Measurements from ENCODE around the gene MGAT5.

MGAT5 gene

DNA sequence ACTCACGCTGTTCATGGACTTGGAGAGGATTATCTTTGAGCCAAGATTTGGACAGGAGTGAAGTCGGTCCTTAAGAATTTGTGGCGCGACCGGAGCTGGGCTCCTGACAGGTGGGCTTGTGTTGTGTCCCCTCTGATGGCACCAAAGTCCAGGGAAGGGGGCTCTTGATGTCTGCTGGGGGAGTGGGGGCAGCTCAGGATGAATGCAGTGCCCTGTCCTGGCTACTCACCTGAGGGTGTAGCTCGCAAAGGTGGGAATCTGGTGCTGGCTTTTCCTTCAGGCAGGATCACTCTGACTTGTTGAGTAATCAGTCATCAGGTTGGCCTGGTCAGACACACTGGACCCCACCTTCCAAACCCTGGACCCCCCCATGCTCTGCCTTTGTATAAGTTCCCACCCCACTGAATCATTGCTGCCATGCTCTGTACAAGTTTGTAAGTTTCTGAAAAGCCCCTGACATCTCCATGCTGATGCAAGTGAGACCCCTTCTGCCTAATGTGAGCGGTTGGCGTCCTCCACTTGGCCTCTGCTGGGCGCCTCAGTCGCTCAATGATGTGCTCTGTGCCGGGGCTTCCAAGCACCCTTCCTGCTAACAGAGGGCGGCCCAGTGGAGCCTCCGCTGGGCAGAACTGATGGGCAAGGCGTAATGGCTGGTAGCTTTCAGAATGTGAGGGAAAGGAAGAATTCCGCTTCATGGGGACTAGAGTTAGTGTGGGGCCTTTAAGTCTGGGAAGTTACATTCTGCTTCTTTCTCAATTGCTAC is 196.1 kb downstream of the MGAT5 start:
- no peak for DNase-seq (ENCODE audit: low read depth in 2 of 2)

- no peak for DNase-seq (ENCODE audit: low read depth in 2 of 2)
Observed at GRCh38 chr2:134451347-134451630, 197.4 kb downstream of the MGAT5 start.

GRCh38 chr2:134452042-134452733 is 198.3 kb downstream of the MGAT5 start:
- no peak for DNase-seq (ENCODE audit: low read depth in 2 of 2)

DNA sequence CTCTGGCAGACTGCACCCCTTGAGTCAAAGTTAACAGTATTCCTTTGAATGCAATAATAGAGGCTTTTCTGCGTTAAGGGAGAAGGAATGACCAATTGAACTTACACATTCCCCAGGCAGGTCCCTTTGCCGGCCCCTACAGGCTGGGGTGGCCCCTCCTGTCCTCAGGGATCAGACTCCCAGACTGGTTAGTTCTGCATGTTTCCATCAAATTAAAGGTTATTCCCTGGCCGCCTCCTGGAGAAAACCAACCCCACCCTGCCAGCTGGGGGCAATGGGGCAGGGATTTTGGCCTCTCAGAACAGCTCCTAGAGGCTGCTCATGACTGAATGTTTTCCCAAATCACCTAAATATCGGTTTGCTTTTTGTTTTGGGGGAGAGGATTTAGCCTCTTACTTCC is 199.6 kb downstream of the MGAT5 start:
- DNase-seq (ENCODE audit: low read depth in 2 of 2) = no peak

- no peak for DNase-seq (ENCODE audit: low read depth in 2 of 2)
Observed at GRCh38 chr2:134453973-134454372, 200.1 kb downstream of the MGAT5 start.

- no peak for DNase-seq (ENCODE audit: low read depth in 2 of 2)
Observed at GRCh38 chr2:134454426-134454825, 200.6 kb downstream of the MGAT5 start.

- DNase-seq (ENCODE audit: low read depth in 2 of 2) = no peak
Observed at GRCh38 chr2:134454931-134455330, 201.1 kb downstream of the MGAT5 start.

DNA sequence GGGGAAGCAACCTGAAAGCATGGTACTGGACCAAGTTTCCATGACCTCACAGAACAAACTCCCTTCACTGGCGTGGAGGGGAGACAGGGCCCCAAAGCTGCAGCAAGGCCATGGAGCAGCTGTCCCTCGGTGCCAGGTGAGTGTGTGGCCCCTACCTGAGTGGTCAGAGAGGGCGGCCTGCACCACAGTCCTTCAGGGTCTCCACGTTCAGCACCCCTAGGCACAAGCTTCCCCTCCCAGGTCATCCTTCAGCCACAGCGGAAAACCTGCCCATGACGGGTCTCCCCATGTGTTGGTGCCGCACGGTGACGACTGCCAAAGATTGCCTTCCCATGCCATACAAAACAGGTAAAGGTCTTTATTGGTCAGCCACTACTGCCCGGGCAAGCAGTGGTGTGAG is 201.6 kb downstream of the MGAT5 start:
- DNase-seq (ENCODE audit: low read depth in 2 of 2) = no peak

DNA sequence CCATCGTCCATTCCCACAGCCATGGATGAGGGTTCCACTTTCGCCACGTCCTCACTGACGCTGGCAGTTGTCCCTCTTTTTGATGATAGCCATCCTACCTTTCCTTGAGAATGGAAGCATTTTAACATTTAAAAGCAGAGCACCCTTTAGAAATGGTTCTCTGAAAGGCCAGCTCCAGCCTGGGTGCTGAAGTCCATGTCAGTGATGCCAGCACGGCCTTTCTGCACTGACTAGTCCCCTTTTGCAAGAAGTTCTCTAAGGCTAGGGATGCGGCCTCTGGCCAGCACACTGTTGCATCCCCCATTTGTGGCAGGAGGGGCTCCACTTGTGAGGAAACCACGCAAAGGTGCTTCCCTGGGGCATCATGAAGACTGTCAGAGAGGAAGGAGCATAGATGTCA is 203.5 kb downstream of the MGAT5 start:
- DNase-seq (ENCODE audit: low read depth in 2 of 2) = no peak

DNA sequence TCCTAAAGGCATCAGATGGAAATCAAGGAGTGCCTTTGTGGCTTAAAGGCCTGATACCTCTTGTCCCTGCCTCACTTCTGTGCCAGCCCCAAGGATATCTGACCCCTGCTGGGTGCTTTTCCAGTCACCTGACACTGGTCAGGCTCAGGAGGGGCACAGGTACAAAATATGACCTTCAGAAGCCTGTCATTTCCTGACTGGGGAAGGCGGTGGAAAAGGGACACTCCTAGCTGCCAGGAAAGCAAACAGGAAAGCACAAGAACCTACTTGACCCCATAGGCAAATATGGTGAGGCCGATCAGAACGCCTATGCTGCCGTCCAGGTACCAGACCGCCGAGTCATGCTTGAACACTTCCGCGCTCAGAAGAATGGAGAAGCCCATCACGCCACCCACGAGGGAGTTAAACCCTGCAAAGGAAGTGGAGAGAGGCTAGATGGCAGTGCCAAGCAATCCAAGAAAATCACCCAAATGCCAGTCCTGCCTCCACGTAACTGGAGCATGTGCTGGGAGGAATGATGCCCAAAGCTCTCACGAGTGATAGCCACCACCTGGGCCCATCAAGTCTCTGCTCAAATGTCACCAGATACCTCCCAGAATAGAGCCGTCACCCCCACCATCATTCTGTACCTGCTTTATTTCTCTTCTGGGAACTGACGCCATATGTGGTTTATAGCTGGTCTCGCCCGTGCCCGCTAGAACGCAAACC is 204.0 kb downstream of the MGAT5 start:
- no peak for DNase-seq (ENCODE audit: low read depth in 2 of 2)

- DNase-seq (ENCODE audit: low read depth in 2 of 2) = no peak
Observed at GRCh38 chr2:134458473-134458853, 204.6 kb downstream of the MGAT5 start.

DNA sequence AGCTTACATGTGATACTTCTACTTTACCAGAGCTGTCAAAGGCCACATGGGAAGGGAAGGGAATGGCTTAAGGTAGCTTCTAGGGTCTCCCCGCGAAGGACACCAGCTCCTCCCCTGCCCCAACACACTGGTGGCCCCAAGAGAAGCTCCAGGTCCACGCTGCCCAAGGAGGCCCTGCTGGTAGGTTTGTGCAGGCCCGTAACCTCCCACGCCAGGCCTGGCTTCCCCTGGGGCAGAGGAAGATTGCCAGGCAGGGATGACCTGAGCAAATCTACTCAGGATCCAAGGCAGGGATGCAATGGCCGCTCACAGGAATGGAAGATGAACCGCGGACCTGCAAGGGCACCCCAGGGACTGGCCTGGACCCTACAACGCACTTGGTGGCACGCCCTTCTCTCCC is 205.1 kb downstream of the MGAT5 start:
- no peak for DNase-seq (ENCODE audit: low read depth in 2 of 2)

GRCh38 chr2:134459706-134460406 is 206.0 kb downstream of the MGAT5 start:
- DNase-seq (ENCODE audit: low read depth in 2 of 2) = no peak

DNA sequence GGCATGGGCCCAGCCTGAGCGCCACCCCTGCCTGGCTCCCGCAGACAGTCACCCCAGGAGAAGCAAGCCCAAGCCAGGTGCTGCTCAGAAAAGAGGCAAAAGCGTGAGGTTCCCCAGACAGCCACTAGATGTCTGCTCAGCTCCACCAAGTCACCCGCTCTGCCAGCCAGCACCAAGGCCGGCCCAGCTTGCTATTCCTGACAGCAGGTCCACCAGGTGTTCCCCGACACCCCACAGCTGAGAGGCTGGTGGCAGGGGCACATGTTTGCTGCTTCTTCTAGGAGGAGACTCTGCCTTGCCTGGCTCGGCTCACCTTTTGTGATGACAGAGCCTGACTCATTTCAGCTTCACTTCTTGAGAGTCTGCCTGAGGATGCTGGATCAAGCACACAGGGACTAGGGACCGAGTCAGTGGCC is 206.7 kb downstream of the MGAT5 start:
- no peak for DNase-seq (ENCODE audit: low read depth in 2 of 2)

DNA sequence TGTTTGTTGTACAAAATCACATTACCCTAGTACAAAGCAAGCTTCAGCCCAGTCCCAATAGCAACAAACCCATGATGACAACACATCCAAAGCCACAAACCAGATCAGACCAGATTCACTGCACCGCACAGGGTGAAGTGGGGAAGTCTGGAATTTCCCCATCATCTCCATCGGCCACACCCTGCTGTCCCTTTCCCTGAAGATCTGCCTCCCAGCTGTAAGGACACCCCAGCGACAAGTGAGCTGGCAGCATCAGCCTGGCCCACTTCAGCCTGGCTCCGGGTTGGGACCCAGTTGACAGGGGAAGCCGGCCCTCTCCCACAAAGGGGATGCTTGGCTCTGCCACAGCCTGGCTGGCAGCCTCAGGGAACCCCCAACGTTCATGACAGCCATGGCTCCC is 207.6 kb downstream of the MGAT5 start:
- DNase-seq (ENCODE audit: low read depth in 2 of 2) = no peak

DNA sequence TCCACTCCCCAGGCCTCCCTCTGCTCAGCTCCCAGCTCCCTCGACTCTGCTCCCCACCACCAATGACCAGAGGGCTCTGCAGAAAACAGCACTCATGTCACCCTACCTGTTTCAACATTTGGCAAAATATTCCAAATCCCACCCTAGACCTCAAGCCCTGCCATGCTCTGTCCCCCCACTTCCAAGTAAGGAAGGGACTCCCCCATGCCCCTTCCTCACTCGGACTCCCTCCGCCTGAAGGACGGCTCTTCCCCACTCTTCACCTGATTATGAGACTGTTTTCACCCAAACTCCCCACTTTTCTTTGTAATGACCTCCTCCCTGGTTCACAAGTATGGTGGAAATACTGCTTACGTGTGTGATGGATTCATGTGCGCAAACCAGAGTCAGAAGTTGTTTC is 208.4 kb downstream of the MGAT5 start:
- DNase-seq (ENCODE audit: low read depth in 2 of 2) = no peak

GRCh38 chr2:134462791-134463698 is 209.2 kb downstream of the MGAT5 start:
- no peak for DNase-seq (ENCODE audit: low read depth in 2 of 2)

DNA sequence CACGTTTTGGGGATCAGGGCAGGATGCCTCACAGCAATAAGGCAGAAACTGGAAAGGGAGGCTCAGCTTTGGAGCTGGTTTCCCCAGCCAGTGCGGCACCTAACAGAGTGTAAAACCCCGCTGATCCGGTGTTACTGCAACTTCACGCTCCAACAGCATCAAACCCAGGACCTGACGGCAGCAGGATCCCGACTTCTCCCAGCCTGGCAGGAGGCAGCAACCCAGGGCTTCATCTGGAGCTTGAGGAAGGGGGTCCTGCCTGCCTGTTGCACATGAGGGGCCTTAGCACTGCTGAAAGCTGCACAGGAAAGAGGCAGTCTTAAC is 209.8 kb downstream of the MGAT5 start:
- no peak for DNase-seq (ENCODE audit: low read depth in 2 of 2)

GRCh38 chr2:134465228-134466105 is 211.6 kb downstream of the MGAT5 start:
- no peak for DNase-seq (ENCODE audit: low read depth in 2 of 2)

DNA sequence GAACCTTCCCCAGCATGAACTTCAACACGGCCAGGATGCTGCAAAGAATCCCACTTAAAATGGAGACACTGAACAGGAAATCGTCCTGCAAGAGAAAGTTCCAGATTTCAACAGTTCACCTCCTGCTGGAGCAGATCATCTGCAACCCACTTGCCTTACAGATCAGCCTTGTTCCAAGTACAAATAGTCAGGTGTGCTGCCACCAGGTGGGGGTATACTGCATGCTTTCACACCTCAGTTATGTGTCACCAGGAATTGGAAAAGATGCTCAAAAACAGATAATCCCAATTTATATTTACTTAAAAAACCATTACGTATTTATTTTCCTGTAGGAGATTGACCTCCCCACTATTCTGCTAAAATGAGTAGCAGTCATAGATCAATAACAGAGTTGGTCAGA is 212.3 kb downstream of the MGAT5 start:
- DNase-seq (ENCODE audit: low read depth in 2 of 2) = no peak

DNA sequence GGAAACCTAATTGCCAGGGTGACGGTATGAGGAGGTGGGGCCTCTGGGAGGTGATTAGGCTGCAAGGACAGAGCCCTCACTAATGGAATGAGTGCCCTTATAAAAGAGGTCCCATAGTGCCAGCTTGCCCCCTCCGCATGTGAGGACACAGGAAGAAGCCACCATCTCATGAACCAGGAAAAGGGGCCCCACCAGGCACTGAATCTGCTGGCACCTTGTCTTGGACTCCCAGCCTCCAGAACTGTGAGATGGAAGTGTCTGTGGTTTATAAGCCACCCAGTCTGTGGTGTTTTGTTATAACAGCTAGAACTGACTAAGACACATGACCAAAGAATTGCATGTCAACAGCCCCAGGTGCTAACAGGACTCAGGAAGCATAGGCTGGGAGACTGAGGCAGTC is 214.3 kb downstream of the MGAT5 start:
- DNase-seq (ENCODE audit: low read depth in 2 of 2) = no peak

All from activated CD8-positive, alpha-beta memory T cell treated with anti-CD3 and anti-CD28 coated beads for 4 hours (primary cell).